Measurements from ENCODE around the gene WRNIP1.

Gene WRNIP1

GRCh38 chr6:2763345-2763841 is 1.8 kb upstream of the WRNIP1 start:
- H3K9ac ChIP-seq (ENCODE audit: low read depth, low read length), result no peak overlapping the region; the same call in 1 of the 2 replicates
- H3K36me3 ChIP-seq (ENCODE audit: insufficient read depth, low read length), result no peaks in the 10 kb centered on the region
- no peaks in the 10 kb centered on the region for H3K9me3 ChIP-seq (ENCODE audit: control insufficient read depth, insufficient read depth, low read length)
- H3K4me1 ChIP-seq (ENCODE audit: insufficient read depth, low read length), result peaks cover 10% of the 10 kb centered on the region

GRCh38 chr6:2763876-2764540 is 1.2 kb upstream of the WRNIP1 start:
- H3K4me1 ChIP-seq (ENCODE audit: insufficient read depth, low read length), result peaks cover 10% of the 10 kb centered on the region
- no peaks in the 10 kb centered on the region for H3K36me3 ChIP-seq (ENCODE audit: insufficient read depth, low read length)
- no peaks in the 10 kb centered on the region for H3K9me3 ChIP-seq (ENCODE audit: control insufficient read depth, insufficient read depth, low read length)
- H3K9ac ChIP-seq (ENCODE audit: low read depth, low read length), result peak overlapping the region; percentile 70; the same call in 1 of the 2 replicates

- Histone ChIP-seq H3K4me1 (ENCODE audit: insufficient read depth, low read length) (peaks cover 10% of the 10 kb centered on the region), H3K9me3 (ENCODE audit: control insufficient read depth, insufficient read depth, low read length) (no peaks in the 10 kb centered on the region), H3K9ac (ENCODE audit: low read depth, low read length) (peak overlapping the region; percentile 70)
Measured at GRCh38 chr6:2764610-2765165, 505 bp upstream of the WRNIP1 start.

GRCh38 chr6:2765896-2766766 is 938 bp downstream of the WRNIP1 start:
- no peaks in the 10 kb centered on the region for H3K36me3 ChIP-seq (ENCODE audit: insufficient read depth, low read length)
- H3K9ac ChIP-seq (ENCODE audit: low read depth, low read length), result peak overlapping the region; percentile 80
- peaks cover 10% of the 10 kb centered on the region for H3K4me1 ChIP-seq (ENCODE audit: insufficient read depth, low read length)
- H3K9me3 ChIP-seq (ENCODE audit: control insufficient read depth, insufficient read depth, low read length), result no peaks in the 10 kb centered on the region

More at GRCh38 chr6:2764610-2765165, 505 bp upstream of the WRNIP1 start:
- H3K36me3 ChIP-seq (ENCODE audit: insufficient read depth, low read length), result no peaks in the 10 kb centered on the region

- H3K9me3 ChIP-seq (ENCODE audit: control insufficient read depth, insufficient read depth, low read length), result no peaks in the 10 kb centered on the region
- H3K36me3 ChIP-seq (ENCODE audit: insufficient read depth, low read length), result no peaks in the 10 kb centered on the region
- peaks cover 10% of the 10 kb centered on the region for H3K4me1 ChIP-seq (ENCODE audit: insufficient read depth, low read length)
- peak overlapping the region; percentile 80 for H3K9ac ChIP-seq (ENCODE audit: low read depth, low read length)
Measured at GRCh38 chr6:2766767-2767656, 1.8 kb downstream of the WRNIP1 start.

- H3K36me3 ChIP-seq (ENCODE audit: insufficient read depth, low read length), result no peaks in the 10 kb centered on the region
- H3K9me3 ChIP-seq (ENCODE audit: control insufficient read depth, insufficient read depth, low read length), result no peaks in the 10 kb centered on the region
- H3K4me1 ChIP-seq (ENCODE audit: insufficient read depth, low read length), result peaks cover 10% of the 10 kb centered on the region
- peak overlapping the region; percentile 80; the same call in 1 of the 2 replicates for H3K9ac ChIP-seq (ENCODE audit: low read depth, low read length)
Measured at GRCh38 chr6:2767657-2768524, 2.7 kb downstream of the WRNIP1 start.

GRCh38 chr6:2768696-2769095 is 3.5 kb downstream of the WRNIP1 start:
- H3K9me3 ChIP-seq (ENCODE audit: control insufficient read depth, insufficient read depth, low read length), result no peaks in the 10 kb centered on the region
- peaks cover 10% of the 10 kb centered on the region for H3K4me1 ChIP-seq (ENCODE audit: insufficient read depth, low read length)
- H3K9ac ChIP-seq (ENCODE audit: low read depth, low read length), result no peak overlapping the region
- no peaks in the 10 kb centered on the region for H3K36me3 ChIP-seq (ENCODE audit: insufficient read depth, low read length)

- Histone ChIP-seq H3K36me3 (ENCODE audit: insufficient read depth, low read length) (0 out of 2 replicates have a peak, but pooled peaks cover 5% of the 10 kb centered on the region), H3K9ac (ENCODE audit: low read depth, low read length) (no peak overlapping the region), H3K9me3 (ENCODE audit: control insufficient read depth, insufficient read depth, low read length) (no peaks in the 10 kb centered on the region), H3K4me1 (ENCODE audit: insufficient read depth, low read length) (peaks cover 10% of the 10 kb centered on the region)
Measured at GRCh38 chr6:2770171-2770570, 5.0 kb downstream of the WRNIP1 start.

- Histone ChIP-seq H3K36me3 (ENCODE audit: insufficient read depth, low read length) (0 out of 2 replicates have a peak, but pooled peaks cover 7% of the 10 kb centered on the region), H3K4me1 (ENCODE audit: insufficient read depth, low read length) (peaks cover 10% of the 10 kb centered on the region), H3K9ac (ENCODE audit: low read depth, low read length) (no peak overlapping the region), H3K9me3 (ENCODE audit: control insufficient read depth, insufficient read depth, low read length) (no peaks in the 10 kb centered on the region)
Measured at GRCh38 chr6:2771079-2771478, 5.9 kb downstream of the WRNIP1 start.

- Histone ChIP-seq H3K4me1 (ENCODE audit: insufficient read depth, low read length) (peaks cover 3% of the 10 kb centered on the region; the same call in 1 of the 2 replicates), H3K36me3 (ENCODE audit: insufficient read depth, low read length) (0 out of 2 replicates have a peak, but pooled peaks cover 7% of the 10 kb centered on the region), H3K9me3 (ENCODE audit: control insufficient read depth, insufficient read depth, low read length) (no peaks in the 10 kb centered on the region), H3K9ac (ENCODE audit: low read depth, low read length) (no peak overlapping the region)
Measured at GRCh38 chr6:2772840-2773239, 7.6 kb downstream of the WRNIP1 start.

- Histone ChIP-seq H3K36me3 (ENCODE audit: insufficient read depth, low read length) (peaks cover 7% of the 10 kb centered on the region; the same call in 1 of the 2 replicates), H3K9ac (ENCODE audit: low read depth, low read length) (no peak overlapping the region), H3K4me1 (ENCODE audit: insufficient read depth, low read length) (no peaks in the 10 kb centered on the region)
Measured at GRCh38 chr6:2773449-2773848, 8.3 kb downstream of the WRNIP1 start.

GRCh38 chr6:2775003-2775402 is 9.8 kb downstream of the WRNIP1 start:
- peaks cover 7% of the 10 kb centered on the region; the same call in 1 of the 2 replicates for H3K36me3 ChIP-seq (ENCODE audit: insufficient read depth, low read length)
- H3K9ac ChIP-seq (ENCODE audit: low read depth, low read length), result no peak overlapping the region
- H3K4me1 ChIP-seq (ENCODE audit: insufficient read depth, low read length), result no peaks in the 10 kb centered on the region
- H3K9me3 ChIP-seq (ENCODE audit: control insufficient read depth, insufficient read depth, low read length), result no peaks in the 10 kb centered on the region

More at GRCh38 chr6:2773449-2773848, 8.3 kb downstream of the WRNIP1 start:
- no peaks in the 10 kb centered on the region for H3K9me3 ChIP-seq (ENCODE audit: control insufficient read depth, insufficient read depth, low read length)

GRCh38 chr6:2777249-2777648 is 12.1 kb downstream of the WRNIP1 start:
- no peak overlapping the region for H3K9ac ChIP-seq (ENCODE audit: low read depth, low read length)
- peaks cover 7% of the 10 kb centered on the region; the same call in 1 of the 2 replicates for H3K36me3 ChIP-seq (ENCODE audit: insufficient read depth, low read length)
- H3K9me3 ChIP-seq (ENCODE audit: control insufficient read depth, insufficient read depth, low read length), result no peaks in the 10 kb centered on the region
- no peaks in the 10 kb centered on the region for H3K4me1 ChIP-seq (ENCODE audit: insufficient read depth, low read length)
